ENCODE data around the gene AMMECR1.

AMMECR1 gene

DNA sequence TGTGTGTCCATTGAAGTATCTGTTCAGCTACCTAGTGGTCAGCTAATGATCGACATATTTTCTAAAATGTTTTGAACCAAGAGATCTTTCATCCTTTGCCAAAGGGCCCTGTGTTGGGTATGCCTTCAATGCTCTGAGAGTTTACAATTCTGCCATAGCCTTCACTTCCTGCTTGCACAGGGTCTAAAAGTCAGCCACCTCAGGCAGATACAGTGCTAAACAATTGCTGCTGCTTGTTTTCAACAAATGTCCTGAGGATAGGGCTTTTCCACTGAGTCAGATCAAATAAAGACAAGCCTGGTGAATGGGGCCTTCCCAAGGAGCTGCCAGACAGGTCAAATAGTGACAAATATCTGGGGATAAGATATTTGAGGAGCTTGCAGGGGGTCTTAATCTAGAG lies 16.7 kb downstream of the AMMECR1 start:
- TF ChIP-seq CTCF (IDR thresholded peaks at IDR 0.05; ENCODE audit: borderline replicate concordance, extremely low read depth, low read length, poor library complexity, severe bottlenecking) (no peak), EZH2 (IDR thresholded peaks at IDR 0.05; ENCODE audit: borderline replicate concordance, low read depth, low read length, severe bottlenecking) (no peak)
- ATAC-seq (ENCODE audit: insufficient read depth, low read depth) (no peak), DNase-seq (no peak)
- Histone ChIP-seq H3K27me3 (ENCODE audit: insufficient read depth, low read length, poor library complexity) (no peaks in the 10 kb centered on the region), H3K79me2 (ENCODE audit: insufficient read depth, low read length) (peaks cover 2% of the 10 kb centered on the region; the same call in 1 of the 2 replicates), H3K4me3 (ENCODE audit: low read depth in 1 of 2, low read length in 2 of 2) (no peak overlapping the region), H3K4me1 (ENCODE audit: insufficient read depth, low read length) (no peaks in the 10 kb centered on the region), H3K36me3 (ENCODE audit: insufficient read depth, low read length) (no peaks in the 10 kb centered on the region), H3K27ac (ENCODE audit: low read length) (no peak overlapping the region), H3K9ac (ENCODE audit: low read depth, low read length) (no peak overlapping the region), H4K20me1 (ENCODE audit: insufficient read depth, low read length) (no peaks in the 10 kb centered on the region), H3K9me3 (ENCODE audit: insufficient read depth, low read length, severe bottlenecking) (no peaks in the 10 kb centered on the region), H2AFZ (ENCODE audit: low read depth, low read length) (no peak overlapping the region), H3K4me2 (ENCODE audit: insufficient read depth, low read length) (no peak overlapping the region)

- Histone ChIP-seq H4K20me1 (ENCODE audit: insufficient read depth, low read length) (no peaks in the 10 kb centered on the region), H2AFZ (ENCODE audit: low read depth, low read length) (no peak overlapping the region), H3K4me2 (ENCODE audit: insufficient read depth, low read length) (no peak overlapping the region), H3K36me3 (ENCODE audit: insufficient read depth, low read length) (no peaks in the 10 kb centered on the region), H3K27me3 (ENCODE audit: insufficient read depth, low read length, poor library complexity) (no peaks in the 10 kb centered on the region), H3K27ac (ENCODE audit: low read length) (no peak overlapping the region), H3K79me2 (ENCODE audit: insufficient read depth, low read length) (no peaks in the 10 kb centered on the region), H3K9me3 (ENCODE audit: insufficient read depth, low read length, severe bottlenecking) (no peaks in the 10 kb centered on the region), H3K4me1 (ENCODE audit: insufficient read depth, low read length) (no peaks in the 10 kb centered on the region), H3K9ac (ENCODE audit: low read depth, low read length) (no peak overlapping the region), H3K4me3 (ENCODE audit: low read depth in 1 of 2, low read length in 2 of 2) (no peak overlapping the region)
- DNase-seq (no peak), ATAC-seq (ENCODE audit: insufficient read depth, low read depth) (no peak)
- TF ChIP-seq EZH2 (IDR thresholded peaks at IDR 0.05; ENCODE audit: borderline replicate concordance, low read depth, low read length, severe bottlenecking) (no peak), CTCF (IDR thresholded peaks at IDR 0.05; ENCODE audit: borderline replicate concordance, extremely low read depth, low read length, poor library complexity, severe bottlenecking) (no peak)
These were observed 23.8 kb downstream of the AMMECR1 start for GRCh38 chrX:110294087-110294486.

DNA sequence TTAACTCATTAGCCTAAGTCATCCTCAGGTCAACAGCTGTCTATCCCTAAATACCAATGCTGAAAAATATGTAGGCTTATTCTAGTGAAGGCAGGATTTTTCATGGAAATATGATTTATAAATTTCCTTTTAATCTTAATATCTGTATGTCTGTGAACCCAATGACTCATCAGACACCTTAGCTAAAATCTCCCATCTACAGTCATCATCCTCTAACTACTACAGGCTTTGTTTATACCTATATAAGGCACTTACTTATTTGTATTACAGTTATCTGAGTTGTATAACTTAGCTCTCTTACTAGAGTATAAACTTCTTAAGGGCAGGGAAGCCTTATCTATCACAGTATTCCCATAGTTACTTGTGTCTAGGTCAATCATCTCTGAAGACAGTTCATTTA lies 24.2 kb downstream of the AMMECR1 start:
- no peaks in the 10 kb centered on the region for H3K9me3 ChIP-seq (ENCODE audit: insufficient read depth, low read length, severe bottlenecking)
- no peak overlapping the region for H2AFZ ChIP-seq (ENCODE audit: low read depth, low read length)
- H3K4me3 ChIP-seq (ENCODE audit: low read depth in 1 of 2, low read length in 2 of 2) = no peak overlapping the region
- DNase-seq = no peak
- H3K4me2 ChIP-seq (ENCODE audit: insufficient read depth, low read length) = no peak overlapping the region
- no peaks in the 10 kb centered on the region for H3K36me3 ChIP-seq (ENCODE audit: insufficient read depth, low read length)
- H4K20me1 ChIP-seq (ENCODE audit: insufficient read depth, low read length) = no peaks in the 10 kb centered on the region
- no peaks in the 10 kb centered on the region for H3K4me1 ChIP-seq (ENCODE audit: insufficient read depth, low read length)
- no peak overlapping the region for H3K9ac ChIP-seq (ENCODE audit: low read depth, low read length)
- no peak for ATAC-seq (ENCODE audit: insufficient read depth, low read depth)
- H3K79me2 ChIP-seq (ENCODE audit: insufficient read depth, low read length) = no peaks in the 10 kb centered on the region
- TF ChIP-seq CTCF (IDR thresholded peaks at IDR 0.05; ENCODE audit: borderline replicate concordance, extremely low read depth, low read length, poor library complexity, severe bottlenecking) = no peak
- TF ChIP-seq EZH2 (IDR thresholded peaks at IDR 0.05; ENCODE audit: borderline replicate concordance, low read depth, low read length, severe bottlenecking) = no peak
- H3K27me3 ChIP-seq (ENCODE audit: insufficient read depth, low read length, poor library complexity) = no peaks in the 10 kb centered on the region
- H3K27ac ChIP-seq (ENCODE audit: low read length) = no peak overlapping the region

DNA sequence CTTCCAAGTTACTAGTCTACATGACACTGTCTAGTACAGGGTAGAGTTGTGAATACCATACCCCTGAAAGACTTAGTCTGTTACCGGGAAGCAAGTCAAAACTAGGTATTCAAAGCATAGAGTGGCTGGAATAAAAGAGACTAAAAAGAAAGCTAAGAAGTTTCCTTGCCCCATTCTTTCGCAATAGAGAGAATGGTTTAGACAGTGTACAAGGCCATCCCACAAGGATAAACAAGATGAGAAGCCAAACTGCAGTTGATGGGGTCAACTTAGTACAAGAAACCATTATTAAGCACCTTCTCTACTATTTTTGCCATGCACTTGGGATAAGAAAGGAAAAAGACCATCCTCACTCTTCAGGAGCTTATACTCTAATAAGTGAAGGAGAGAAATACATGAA lies 30.3 kb downstream of the AMMECR1 start:
- no peak overlapping the region for H2AFZ ChIP-seq (ENCODE audit: low read depth, low read length)
- H3K9ac ChIP-seq (ENCODE audit: low read depth, low read length) = no peak overlapping the region
- no peaks in the 10 kb centered on the region for H3K9me3 ChIP-seq (ENCODE audit: insufficient read depth, low read length, severe bottlenecking)
- H3K36me3 ChIP-seq (ENCODE audit: insufficient read depth, low read length) = no peaks in the 10 kb centered on the region
- no peaks in the 10 kb centered on the region for H3K27me3 ChIP-seq (ENCODE audit: insufficient read depth, low read length, poor library complexity)
- ATAC-seq (ENCODE audit: insufficient read depth, low read depth) (no peak), DNase-seq (no peak)
- no peaks in the 10 kb centered on the region for H4K20me1 ChIP-seq (ENCODE audit: insufficient read depth, low read length)
- TF ChIP-seq CTCF (IDR thresholded peaks at IDR 0.05; ENCODE audit: borderline replicate concordance, extremely low read depth, low read length, poor library complexity, severe bottlenecking) = no peak
- no peak for TF ChIP-seq EZH2 (IDR thresholded peaks at IDR 0.05; ENCODE audit: borderline replicate concordance, low read depth, low read length, severe bottlenecking)
- no peaks in the 10 kb centered on the region for H3K79me2 ChIP-seq (ENCODE audit: insufficient read depth, low read length)
- H3K4me2 ChIP-seq (ENCODE audit: insufficient read depth, low read length) = no peak overlapping the region
- H3K27ac ChIP-seq (ENCODE audit: low read length) = no peak overlapping the region
- no peaks in the 10 kb centered on the region for H3K4me1 ChIP-seq (ENCODE audit: insufficient read depth, low read length)
- no peak overlapping the region for H3K4me3 ChIP-seq (ENCODE audit: low read depth in 1 of 2, low read length in 2 of 2)
